Measurements from ENCODE around the gene TMEM181. TPM values are rescaled to one million over a fixed set of nuclear protein-coding genes. Genes with fewer than 3 reads are reported as not detected.

TMEM181 gene
- total RNA-seq, 1 experiment from 2014 or later: 31.6 TPM

GRCh38 chr6:158595223-158595622, 35.3 kb downstream of the TMEM181 start:
- CTCF ChIA-PET: no interaction called here
- no TSS peak for BruUV-seq (replicated peaks)

GRCh38 chr6:158596861-158597260, 37.0 kb downstream of the TMEM181 start:
- no peak for DNase-seq (ENCODE audit: low spot score)
- POLR2A ChIA-PET (ENCODE audit: low non-redundant PET): no interaction called here
- Histone ChIP-seq H3K4me1 (ENCODE audit: insufficient read depth, low read length, poor library complexity, severe bottlenecking) (no peaks in the 10 kb centered on the region), H3K4me3 (ENCODE audit: low read depth, low read length, poor library complexity, severe bottlenecking) (no peak overlapping the region), H3K9me3 (ENCODE audit: low read depth, low read length, poor library complexity, severe bottlenecking) (no peaks in the 10 kb centered on the region), H3K27ac (ENCODE audit: low read depth, low read length, poor library complexity, severe bottlenecking) (no peak overlapping the region), H3K36me3 (ENCODE audit: insufficient read depth, low read length, poor library complexity, severe bottlenecking) (peaks cover 21% of the 10 kb centered on the region), H3K27me3 (replicated peaks; ENCODE audit: insufficient read depth, low read depth, low read length, poor library complexity) (no peaks in the 10 kb centered on the region)
- no TSS peak for BruUV-seq (replicated peaks)
- intact Hi-C loops (cut with micrococcal nuclease; ENCODE audit: unreplicated experiment): no loop called here
- CTCF ChIA-PET: no interaction called here
- TF ChIP-seq CTCF (conservative IDR thresholded peaks at IDR 0.05; ENCODE audit: low read depth, low read length) (no peak), EZH2 (IDR thresholded peaks at IDR 0.05; ENCODE audit: borderline replicate concordance, low read depth, low read length, poor library complexity, severe bottlenecking) (no peak)

More at GRCh38 chr6:158595223-158595622, 35.3 kb downstream of the TMEM181 start:
- POLR2A ChIA-PET (ENCODE audit: low non-redundant PET): no interaction called here
- no peak overlapping the region for H3K4me3 ChIP-seq (ENCODE audit: low read depth, low read length, poor library complexity, severe bottlenecking)
- H3K4me1 ChIP-seq (ENCODE audit: insufficient read depth, low read length, poor library complexity, severe bottlenecking): no peaks in the 10 kb centered on the region
- no peak overlapping the region for H3K27ac ChIP-seq (ENCODE audit: low read depth, low read length, poor library complexity, severe bottlenecking)
- TF ChIP-seq EZH2 (IDR thresholded peaks at IDR 0.05; ENCODE audit: borderline replicate concordance, low read depth, low read length, poor library complexity, severe bottlenecking) (no peak), CTCF (conservative IDR thresholded peaks at IDR 0.05; ENCODE audit: low read depth, low read length) (0 out of 2 replicates have a peak, but pooled peaks have one; percentile 13)
- intact Hi-C loops (cut with micrococcal nuclease; ENCODE audit: unreplicated experiment): no loop called here
- H3K36me3 ChIP-seq (ENCODE audit: insufficient read depth, low read length, poor library complexity, severe bottlenecking): peaks cover 31% of the 10 kb centered on the region
- DNase-seq (ENCODE audit: low spot score): no peak
- H3K9me3 ChIP-seq (ENCODE audit: low read depth, low read length, poor library complexity, severe bottlenecking): no peaks in the 10 kb centered on the region
- H3K27me3 ChIP-seq (replicated peaks; ENCODE audit: insufficient read depth, low read depth, low read length, poor library complexity): no peaks in the 10 kb centered on the region

GRCh38 chr6:158597565-158597964, 37.7 kb downstream of the TMEM181 start:
- ChIA-PET CTCF (no interaction called here), POLR2A (ENCODE audit: low non-redundant PET) (no interaction called here)
- TF ChIP-seq CTCF (conservative IDR thresholded peaks at IDR 0.05; ENCODE audit: low read depth, low read length) (no peak), EZH2 (IDR thresholded peaks at IDR 0.05; ENCODE audit: borderline replicate concordance, low read depth, low read length, poor library complexity, severe bottlenecking) (no peak)
- H3K36me3 ChIP-seq (ENCODE audit: insufficient read depth, low read length, poor library complexity, severe bottlenecking): peaks cover 16% of the 10 kb centered on the region
- no peaks in the 10 kb centered on the region for H3K9me3 ChIP-seq (ENCODE audit: low read depth, low read length, poor library complexity, severe bottlenecking)
- no peak for DNase-seq (ENCODE audit: low spot score)
- H3K4me1 ChIP-seq (ENCODE audit: insufficient read depth, low read length, poor library complexity, severe bottlenecking): no peaks in the 10 kb centered on the region
- no TSS peak for BruUV-seq (replicated peaks)
- intact Hi-C loops (cut with micrococcal nuclease; ENCODE audit: unreplicated experiment): no loop called here
- no peaks in the 10 kb centered on the region for H3K27me3 ChIP-seq (replicated peaks; ENCODE audit: insufficient read depth, low read depth, low read length, poor library complexity)
- H3K4me3 ChIP-seq (ENCODE audit: low read depth, low read length, poor library complexity, severe bottlenecking): no peak overlapping the region
- no peak overlapping the region for H3K27ac ChIP-seq (ENCODE audit: low read depth, low read length, poor library complexity, severe bottlenecking)
